ENCODE data around the gene GCN1.
A peak's percentile ranks its signal among the peaks of the same experiment; 100 is the strongest.

Gene GCN1

GRCh38 chr12:120141336-120141735, 53.2 kb downstream of the GCN1 start:
- DNase-seq = no peak

DNA sequence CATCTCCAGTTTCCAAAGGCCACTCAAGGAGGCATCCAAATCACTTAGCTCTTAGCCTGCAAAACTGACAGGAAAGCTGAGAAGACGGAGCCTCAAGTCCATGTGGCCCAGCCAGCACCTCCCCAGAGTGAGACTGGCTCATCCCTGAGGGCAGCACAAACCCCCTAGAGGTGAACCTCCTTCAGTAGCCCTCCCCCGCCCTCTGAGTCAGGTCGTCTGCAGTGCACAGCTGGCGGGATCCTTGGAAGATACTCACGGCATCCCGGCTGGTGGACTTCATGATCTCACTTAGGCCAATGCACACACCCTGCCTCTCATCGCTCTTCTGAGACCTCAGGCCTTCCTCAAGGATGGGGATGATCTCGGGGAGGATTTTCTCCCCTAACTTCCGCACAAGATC, 53.9 kb downstream of the GCN1 start:
- no peak for DNase-seq

DNA sequence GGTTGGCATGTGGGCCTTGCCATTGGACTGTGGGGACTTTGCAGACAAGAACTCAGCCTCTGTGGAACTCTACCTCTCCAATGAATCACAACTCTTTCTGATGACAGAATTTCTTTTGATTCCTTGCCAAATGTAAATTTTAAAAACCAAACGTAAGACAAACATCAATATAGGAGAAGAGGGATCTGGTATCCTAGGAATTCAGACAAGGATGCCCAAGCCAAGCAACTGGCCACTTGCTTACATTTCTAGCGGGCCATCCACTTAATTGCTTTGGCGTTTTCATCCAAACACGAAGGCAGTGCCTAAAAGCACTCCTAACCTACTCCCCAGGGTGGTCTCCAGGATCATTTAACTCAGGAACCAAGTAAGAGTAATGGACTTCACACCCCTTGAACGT, 54.6 kb downstream of the GCN1 start:
- DNase-seq = no peak

- DNase-seq = no peak
Observed at GRCh38 chr12:120138366-120138765, 56.1 kb downstream of the GCN1 start.

- no peak for DNase-seq
Observed at GRCh38 chr12:120137833-120138232, 56.7 kb downstream of the GCN1 start.

GRCh38 chr12:120136093-120136770, 58.3 kb downstream of the GCN1 start:
- no peak for DNase-seq

DNA sequence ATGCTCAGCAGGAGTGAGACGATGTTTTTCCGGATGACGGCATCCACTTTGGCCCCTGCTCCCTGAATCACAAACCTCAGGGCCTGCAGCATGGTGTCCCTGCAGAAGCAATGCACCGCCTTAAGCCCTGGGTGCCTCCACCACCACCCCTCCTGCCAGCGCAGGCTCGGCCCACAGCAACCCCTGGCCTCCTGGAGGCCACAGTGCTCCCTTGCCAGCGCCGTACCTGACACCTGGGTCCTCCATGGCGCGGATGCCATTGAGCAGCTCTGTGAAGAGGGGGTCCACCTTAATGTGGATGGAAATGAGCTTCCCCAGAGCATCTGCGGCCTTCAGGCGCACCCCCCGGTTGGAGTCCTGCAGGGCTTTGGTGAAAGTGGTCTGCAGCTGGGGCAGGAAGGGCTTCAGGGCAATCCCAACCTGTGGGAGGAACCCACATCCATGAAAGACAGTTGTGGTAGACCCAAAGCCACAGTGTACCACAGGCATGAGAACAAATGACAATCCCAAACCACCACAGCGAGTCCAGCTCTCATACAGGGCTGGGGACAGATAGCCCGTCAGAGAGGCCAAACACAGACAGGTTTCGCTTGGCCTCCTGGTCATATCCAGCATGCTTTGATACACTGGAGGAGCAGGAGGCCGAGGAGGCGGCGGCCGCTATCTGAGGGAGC, 60.1 kb downstream of the GCN1 start:
- no peak for DNase-seq

GRCh38 chr12:120132863-120133385, 61.6 kb downstream of the GCN1 start:
- DNase-seq = no peak

- no peak for DNase-seq
Observed at GRCh38 chr12:120132054-120132836, 62.3 kb downstream of the GCN1 start.

DNA sequence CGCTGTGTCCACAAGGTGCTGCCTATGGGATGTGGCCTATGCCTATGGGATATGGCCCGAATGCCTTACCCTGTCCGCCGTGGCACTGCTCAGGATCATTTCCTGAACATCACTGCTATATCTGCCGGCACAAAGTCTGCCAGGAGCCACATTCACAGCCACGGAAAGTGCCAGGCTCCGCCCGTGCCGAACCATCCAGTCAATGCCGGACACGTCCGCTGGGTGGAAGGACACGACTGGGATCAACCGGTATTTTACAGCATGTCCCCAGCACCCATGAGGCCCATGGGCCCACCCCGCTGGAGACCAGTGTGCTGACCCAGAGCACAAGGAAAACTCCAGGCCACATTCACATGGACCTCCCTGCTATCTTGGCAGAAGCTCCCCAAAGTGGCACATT, 63.4 kb downstream of the GCN1 start:
- no peak for DNase-seq

DNA sequence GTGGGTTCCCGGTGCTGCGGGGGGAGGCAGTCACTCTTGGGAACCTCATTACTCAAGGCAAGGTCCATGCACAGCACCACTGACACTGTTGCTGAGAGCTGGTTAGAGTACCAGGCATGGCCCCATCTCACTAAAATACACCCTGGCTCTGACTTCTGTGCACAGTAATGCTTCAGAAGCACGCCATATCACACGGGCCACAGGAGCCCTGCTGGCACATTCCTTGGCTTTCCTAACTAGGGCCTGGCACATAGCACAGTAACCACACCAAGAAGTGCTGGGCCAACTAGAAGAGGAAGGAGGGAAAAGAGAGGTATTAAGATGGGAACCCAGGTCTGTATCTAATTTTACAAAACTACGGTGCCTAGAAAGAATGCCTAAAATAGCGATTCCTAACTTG, 64.5 kb downstream of the GCN1 start:
- DNase-seq = no peak

DNA sequence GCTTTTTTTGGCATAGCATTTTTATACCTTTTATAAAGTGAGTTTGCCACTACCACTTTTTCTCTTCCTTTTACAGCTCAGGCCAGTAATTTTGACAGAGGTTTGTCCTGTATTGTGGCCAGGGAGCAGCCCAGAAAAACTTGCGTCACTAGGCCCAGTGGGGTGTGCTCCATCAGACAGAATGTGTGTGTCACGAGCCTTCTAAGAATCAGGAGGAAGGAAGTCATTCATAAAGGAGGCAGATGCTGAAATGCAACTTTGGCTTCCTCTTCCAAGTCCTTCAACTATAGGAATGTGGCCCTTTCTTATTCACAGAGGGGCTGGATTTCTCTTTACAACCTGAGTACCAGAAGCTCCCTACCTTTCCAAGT, 67.9 kb downstream of the GCN1 start:
- no peak for DNase-seq

- DNase-seq = no peak
Observed at GRCh38 chr12:120125792-120126634, 68.5 kb downstream of the GCN1 start.

DNA sequence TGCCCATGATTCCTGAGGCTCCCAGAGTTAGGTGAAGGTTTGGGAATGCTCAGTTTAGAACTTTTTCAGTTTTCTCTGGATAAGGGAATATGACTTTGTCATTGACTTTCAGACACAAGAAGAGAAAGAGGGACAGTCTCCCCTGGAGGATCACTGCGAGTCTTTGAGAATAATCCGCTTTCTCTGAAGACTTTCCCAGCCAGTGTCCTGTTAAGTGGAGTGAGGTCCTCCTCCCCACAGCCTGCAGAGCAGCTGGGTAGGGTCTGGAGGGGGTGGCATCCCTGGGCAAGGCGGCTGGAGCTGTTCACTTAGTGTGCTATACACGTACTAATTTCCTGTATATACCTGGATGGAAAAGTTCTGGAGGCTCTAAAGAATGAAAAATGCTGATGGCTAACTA, 69.5 kb downstream of the GCN1 start:
- no peak for DNase-seq

- no peak for DNase-seq
Observed at GRCh38 chr12:120121766-120122293, 72.7 kb downstream of the GCN1 start.

DNA sequence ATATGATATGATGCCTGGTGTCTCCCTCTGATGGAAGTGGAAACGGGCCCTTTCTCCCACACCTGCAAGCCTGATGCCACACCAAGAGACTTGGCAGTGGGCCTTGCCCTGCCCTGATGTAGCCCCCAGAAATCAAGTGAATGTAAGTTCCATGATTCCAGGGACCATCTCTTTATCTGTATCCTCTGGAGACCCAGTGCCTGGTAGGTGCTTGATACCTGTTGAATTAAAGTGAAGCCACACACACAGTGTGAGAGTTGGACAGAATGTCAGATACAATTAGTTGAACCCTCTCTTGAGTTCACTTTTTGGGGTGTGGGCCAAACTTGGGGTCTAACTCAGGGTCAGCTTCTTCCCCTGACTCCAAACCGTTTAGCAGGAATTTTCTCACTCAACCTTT, 73.2 kb downstream of the GCN1 start:
- no peak for DNase-seq

GRCh38 chr12:120119271-120119973, 75.1 kb downstream of the GCN1 start:
- no peak for DNase-seq

GRCh38 chr12:120118321-120119061, 76.0 kb downstream of the GCN1 start:
- no peak for DNase-seq

DNA sequence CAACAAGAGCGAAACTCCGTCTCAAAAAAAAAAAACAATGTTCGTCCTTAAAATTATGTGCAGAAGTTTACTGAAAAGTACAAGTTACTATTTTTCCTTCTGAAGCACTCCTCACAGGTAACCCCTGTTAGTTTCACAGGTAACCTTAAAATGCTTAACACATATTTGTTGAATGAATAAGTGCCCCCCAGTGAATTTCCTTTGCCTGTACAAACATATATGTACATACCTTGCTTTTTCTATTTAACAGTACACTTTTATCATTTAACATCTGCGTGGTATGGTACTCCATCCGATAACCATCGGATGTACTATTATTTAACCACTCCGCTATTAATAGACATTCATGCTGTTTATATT, 76.6 kb downstream of the GCN1 start:
- no peak for DNase-seq

- DNase-seq = peak; percentile 88
Observed at GRCh38 chr12:120116792-120117651, 77.5 kb downstream of the GCN1 start.

All from DMS153 (cell line).